DOHH2 (cell line): ENCODE results near the gene SST.

Experiments
- CTCF ChIP-seq: fragments of 200-600 bp; sonication (generic); IDR thresholded peaks from one replicate; pipeline ENCODE4 v1.5.1; 2014; ENCODE audit warnings: antibody characterized with exemption, mild to moderate bottlenecking, low read depth, low read length; ENCODE audit not compliant: poor library complexity, severe bottlenecking
- EZH2phosphoT487 ChIP-seq: fragments of 200-600 bp; sonication (generic); IDR thresholded peaks from 2 replicates; pipeline ENCODE4 v1.6.1; 2017; ENCODE audit warnings: borderline replicate concordance, mild to moderate bottlenecking, antibody characterized with exemption, low read length, moderate library complexity, mixed read lengths

GRCh38 chr3:187713504-187713903 lies 43.3 kb upstream of the SST start:
- no peak for TF ChIP-seq CTCF
- no peak for TF ChIP-seq EZH2phosphoT487
